K562 (cell line): ENCODE results near the gene TEX22. TPM values are rescaled to one million over a fixed set of nuclear protein-coding genes. Genes with fewer than 3 reads are reported as not detected.

Source experiments
- ESRRA ChIP-seq: fragments of 450-650 bp; IDR thresholded peaks from 2 replicates; pipeline ENCODE4 v1.6.1; 2014; ENCODE audit warnings: low read depth, mild to moderate bottlenecking, moderate library complexity, borderline replicate concordance
- HNRNPL ChIP-seq: fragments of 200-400 bp; formaldehyde crosslinking; IDR thresholded peaks from 2 replicates; pipeline ENCODE4 v1.6.1; 2017; ENCODE audit warnings: low read depth, mild to moderate bottlenecking, low read length
- IFI16 ChIP-seq: fragments of 250-450 bp; sonication (Bioruptor Pico); IDR thresholded peaks from 2 replicates; pipeline ENCODE4 v2.1.2; 2022; ENCODE audit warnings: mild to moderate bottlenecking, inconsistent platforms
- MTA3 ChIP-seq: fragments of 450-650 bp; formaldehyde crosslinking; IDR thresholded peaks from 2 replicates; pipeline ENCODE4 v1.6.1; 2017; ENCODE audit warnings: mild to moderate bottlenecking, borderline replicate concordance
- PHB2 ChIP-seq: fragments of 450-650 bp; IDR thresholded peaks from 2 replicates; pipeline ENCODE4 v1.6.1; 2017; ENCODE audit warnings: low read depth
- POLR2G ChIP-seq: fragments of 200-400 bp; formaldehyde crosslinking; IDR thresholded peaks from 2 replicates; pipeline ENCODE4 v1.6.1; 2017; ENCODE audit warnings: low read depth, mild to moderate bottlenecking, antibody characterized with exemption, low read length, moderate library complexity
- PYGO2 ChIP-seq: fragments of 450-650 bp; IDR thresholded peaks from 2 replicates; pipeline ENCODE4 v1.6.1; 2016; ENCODE audit warnings: mild to moderate bottlenecking, missing genetic modification characterization, moderate library complexity, missing compliant biosample characterization
- RAD51 ChIP-seq: fragments of 450-650 bp; IDR thresholded peaks from 2 replicates; pipeline ENCODE4 v1.7.1; 2016; ENCODE audit warnings: low read depth, mild to moderate bottlenecking, borderline replicate concordance
- ZBTB17 ChIP-seq: fragments of 450-650 bp; formaldehyde crosslinking; IDR thresholded peaks from 2 replicates; pipeline ENCODE4 v1.4.0; 2020; ENCODE audit warnings: mild to moderate bottlenecking
- polyA plus RNA-seq, 8 experiments: library from polyadenylated mRNA; depleted of rRNA in 4 of 8; stranded (reverse) in 5 of 8; unstranded in 3 of 8; fragments of >200 nt; fragmentation: Nextera tagmentation in 2 of 8; fragmentation: Illumina TruSeq in 1 of 8; extraction: Ambion mirVana in 2 of 8; extraction: Trizol in 1 of 8; gene quantifications; 2 replicates each; pipeline versions ENCODE4 v1.2.1 to v1.2.3, GENCODE V29; 2011 to 2014; ENCODE audit warnings: inconsistent platforms in 1 of 8, missing spikeins in 1 of 8
- total RNA-seq, 7 experiments: library from RNA; depleted of rRNA in 6 of 7; stranded (reverse); fragments of >200 nt in 6 of 7; fragmentation: Illumina TruSeq in 2 of 7; extraction: Trizol in 2 of 7; gene quantifications; 2 replicates each; pipeline versions ENCODE4 v1.2.1 to v1.2.3, GENCODE V29; 2011 to 2021; ENCODE audit warnings: low replicate concordance in 1 of 7
- TF ChIP-seq, protein P1 (sequence below): sonication (generic); formaldehyde crosslinking; IDR thresholded peaks from 2 replicates; pipeline ENCODE4 v1.8.0; 2022; ENCODE audit warnings: mild to moderate bottlenecking, missing genetic modification reagents
- TF ChIP-seq, protein P2 (sequence below): sonication (generic); formaldehyde crosslinking; IDR thresholded peaks from 2 replicates; pipeline ENCODE4 v1.8.1; 2023; ENCODE audit warnings: missing genetic modification reagents, mild to moderate bottlenecking, borderline replicate concordance
- TF ChIP-seq, protein P3 (sequence below), 2 experiments: fragments of 150-350 bp in 1 of 2; IDR thresholded peaks; 2 replicates each; pipeline ENCODE4 v1.6.1; 2012 to 2016; ENCODE audit warnings: low read depth in 2 of 2, low read length in 2 of 2, mild to moderate bottlenecking in 1 of 2, moderate library complexity in 1 of 2
- TF ChIP-seq, protein P4 (sequence below): sonication (generic); formaldehyde crosslinking; IDR thresholded peaks from 2 replicates; pipeline ENCODE4 v1.8.0; 2022; ENCODE audit warnings: missing genetic modification reagents, mild to moderate bottlenecking, moderate library complexity, borderline replicate concordance
- TF ChIP-seq, protein P5 (sequence below): fragments of 450-650 bp; formaldehyde crosslinking; IDR thresholded peaks from 2 replicates; pipeline ENCODE4 v1.4.0; 2020; ENCODE audit warnings: mild to moderate bottlenecking, moderate library complexity

TEX22 gene
- total and polyA plus RNA-seq, 9 of the 15 experiments (the other 6 are each of a cell fraction or from before 2014, with no cell fraction given), result 0.04 to 1.7 (median 0.23) TPM; not detected in 2

DNA sequence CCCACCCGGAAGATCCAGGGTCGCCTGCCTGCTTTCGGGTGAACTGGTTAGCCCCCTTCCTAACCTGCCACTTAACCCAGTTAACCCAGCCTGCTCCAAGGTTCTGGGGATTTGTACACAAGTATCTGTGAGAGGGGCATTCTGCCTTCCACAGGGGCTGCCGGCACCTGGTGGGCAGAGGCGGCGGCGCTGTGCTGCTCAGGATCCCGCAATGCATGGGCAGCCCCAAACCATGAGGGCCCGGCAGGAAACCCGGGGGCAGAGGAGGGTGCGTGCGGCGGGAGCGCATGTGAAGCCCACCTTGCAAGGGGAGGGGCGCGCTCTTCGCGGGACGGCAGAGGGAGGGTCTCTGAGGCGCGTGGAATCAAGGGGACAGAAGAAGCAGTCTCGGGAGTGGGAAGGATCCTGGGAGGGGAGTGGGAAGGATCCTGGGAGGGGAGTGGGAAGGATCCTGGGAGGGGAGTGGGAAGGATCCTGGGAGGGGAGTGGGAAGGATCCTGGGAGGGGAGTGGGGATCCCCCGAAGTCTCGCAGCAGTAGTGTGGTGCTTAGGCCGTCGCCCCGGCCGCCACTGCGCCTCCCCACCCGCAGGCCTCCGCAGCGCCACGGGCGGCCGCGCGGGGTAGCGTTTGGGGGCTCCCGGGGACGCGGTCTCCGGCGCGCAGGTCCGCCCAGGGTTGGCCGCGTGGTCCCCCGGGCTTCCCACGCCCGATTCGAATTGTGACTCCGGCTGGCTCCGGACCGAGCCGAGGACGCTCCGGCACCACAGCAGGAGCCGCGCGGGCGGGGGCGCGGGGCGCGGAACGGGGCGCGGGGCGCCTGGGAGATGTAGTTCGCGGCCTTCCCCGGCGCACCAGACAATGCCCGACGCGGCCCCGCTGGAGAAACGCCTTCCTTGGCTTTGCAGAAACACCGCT, 16.4 kb downstream of the TEX22 start (continued):
- TF ChIP-seq POLR2G (peak; percentile 76), ESRRA (no peak), PHB2 (no peak), IFI16 (no peak), RAD51 (no peak), PYGO2 (no peak), ZBTB17 (CRISPR knock-in tag) (no peak), MTA3 (0 out of 2 replicates have a peak, but pooled peaks have one; percentile 34), HNRNPL (no peak)
- TF ChIP-seq, protein P1, sequence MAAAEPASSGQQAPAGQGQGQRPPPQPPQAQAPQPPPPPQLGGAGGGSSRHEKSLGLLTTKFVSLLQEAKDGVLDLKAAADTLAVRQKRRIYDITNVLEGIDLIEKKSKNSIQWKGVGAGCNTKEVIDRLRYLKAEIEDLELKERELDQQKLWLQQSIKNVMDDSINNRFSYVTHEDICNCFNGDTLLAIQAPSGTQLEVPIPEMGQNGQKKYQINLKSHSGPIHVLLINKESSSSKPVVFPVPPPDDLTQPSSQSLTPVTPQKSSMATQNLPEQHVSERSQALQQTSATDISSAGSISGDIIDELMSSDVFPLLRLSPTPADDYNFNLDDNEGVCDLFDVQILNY (CRISPR knock-in tag), result no peak
- TF ChIP-seq, protein P2, sequence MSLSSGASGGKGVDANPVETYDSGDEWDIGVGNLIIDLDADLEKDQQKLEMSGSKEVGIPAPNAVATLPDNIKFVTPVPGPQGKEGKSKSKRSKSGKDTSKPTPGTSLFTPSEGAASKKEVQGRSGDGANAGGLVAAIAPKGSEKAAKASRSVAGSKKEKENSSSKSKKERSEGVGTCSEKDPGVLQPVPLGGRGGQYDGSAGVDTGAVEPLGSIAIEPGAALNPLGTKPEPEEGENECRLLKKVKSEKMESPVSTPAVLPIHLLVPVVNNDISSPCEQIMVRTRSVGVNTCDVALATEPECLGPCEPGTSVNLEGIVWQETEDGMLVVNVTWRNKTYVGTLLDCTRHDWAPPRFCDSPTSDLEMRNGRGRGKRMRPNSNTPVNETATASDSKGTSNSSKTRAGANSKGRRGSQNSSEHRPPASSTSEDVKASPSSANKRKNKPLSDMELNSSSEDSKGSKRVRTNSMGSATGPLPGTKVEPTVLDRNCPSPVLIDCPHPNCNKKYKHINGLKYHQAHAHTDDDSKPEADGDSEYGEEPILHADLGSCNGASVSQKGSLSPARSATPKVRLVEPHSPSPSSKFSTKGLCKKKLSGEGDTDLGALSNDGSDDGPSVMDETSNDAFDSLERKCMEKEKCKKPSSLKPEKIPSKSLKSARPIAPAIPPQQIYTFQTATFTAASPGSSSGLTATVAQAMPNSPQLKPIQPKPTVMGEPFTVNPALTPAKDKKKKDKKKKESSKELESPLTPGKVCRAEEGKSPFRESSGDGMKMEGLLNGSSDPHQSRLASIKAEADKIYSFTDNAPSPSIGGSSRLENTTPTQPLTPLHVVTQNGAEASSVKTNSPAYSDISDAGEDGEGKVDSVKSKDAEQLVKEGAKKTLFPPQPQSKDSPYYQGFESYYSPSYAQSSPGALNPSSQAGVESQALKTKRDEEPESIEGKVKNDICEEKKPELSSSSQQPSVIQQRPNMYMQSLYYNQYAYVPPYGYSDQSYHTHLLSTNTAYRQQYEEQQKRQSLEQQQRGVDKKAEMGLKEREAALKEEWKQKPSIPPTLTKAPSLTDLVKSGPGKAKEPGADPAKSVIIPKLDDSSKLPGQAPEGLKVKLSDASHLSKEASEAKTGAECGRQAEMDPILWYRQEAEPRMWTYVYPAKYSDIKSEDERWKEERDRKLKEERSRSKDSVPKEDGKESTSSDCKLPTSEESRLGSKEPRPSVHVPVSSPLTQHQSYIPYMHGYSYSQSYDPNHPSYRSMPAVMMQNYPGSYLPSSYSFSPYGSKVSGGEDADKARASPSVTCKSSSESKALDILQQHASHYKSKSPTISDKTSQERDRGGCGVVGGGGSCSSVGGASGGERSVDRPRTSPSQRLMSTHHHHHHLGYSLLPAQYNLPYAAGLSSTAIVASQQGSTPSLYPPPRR (CRISPR knock-in tag), result no peak
- TF ChIP-seq, protein P3, sequence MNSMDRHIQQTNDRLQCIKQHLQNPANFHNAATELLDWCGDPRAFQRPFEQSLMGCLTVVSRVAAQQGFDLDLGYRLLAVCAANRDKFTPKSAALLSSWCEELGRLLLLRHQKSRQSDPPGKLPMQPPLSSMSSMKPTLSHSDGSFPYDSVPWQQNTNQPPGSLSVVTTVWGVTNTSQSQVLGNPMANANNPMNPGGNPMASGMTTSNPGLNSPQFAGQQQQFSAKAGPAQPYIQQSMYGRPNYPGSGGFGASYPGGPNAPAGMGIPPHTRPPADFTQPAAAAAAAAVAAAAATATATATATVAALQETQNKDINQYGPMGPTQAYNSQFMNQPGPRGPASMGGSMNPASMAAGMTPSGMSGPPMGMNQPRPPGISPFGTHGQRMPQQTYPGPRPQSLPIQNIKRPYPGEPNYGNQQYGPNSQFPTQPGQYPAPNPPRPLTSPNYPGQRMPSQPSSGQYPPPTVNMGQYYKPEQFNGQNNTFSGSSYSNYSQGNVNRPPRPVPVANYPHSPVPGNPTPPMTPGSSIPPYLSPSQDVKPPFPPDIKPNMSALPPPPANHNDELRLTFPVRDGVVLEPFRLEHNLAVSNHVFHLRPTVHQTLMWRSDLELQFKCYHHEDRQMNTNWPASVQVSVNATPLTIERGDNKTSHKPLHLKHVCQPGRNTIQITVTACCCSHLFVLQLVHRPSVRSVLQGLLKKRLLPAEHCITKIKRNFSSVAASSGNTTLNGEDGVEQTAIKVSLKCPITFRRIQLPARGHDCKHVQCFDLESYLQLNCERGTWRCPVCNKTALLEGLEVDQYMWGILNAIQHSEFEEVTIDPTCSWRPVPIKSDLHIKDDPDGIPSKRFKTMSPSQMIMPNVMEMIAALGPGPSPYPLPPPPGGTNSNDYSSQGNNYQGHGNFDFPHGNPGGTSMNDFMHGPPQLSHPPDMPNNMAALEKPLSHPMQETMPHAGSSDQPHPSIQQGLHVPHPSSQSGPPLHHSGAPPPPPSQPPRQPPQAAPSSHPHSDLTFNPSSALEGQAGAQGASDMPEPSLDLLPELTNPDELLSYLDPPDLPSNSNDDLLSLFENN (IDR thresholded peaks at IDR 0.05; ENCODE audit: low read depth in 2 of 2, low read length in 2 of 2), result peak in 1 of 2 experiments; percentile 28; a peak in 1 of 4 replicates
- TF ChIP-seq, protein P4, sequence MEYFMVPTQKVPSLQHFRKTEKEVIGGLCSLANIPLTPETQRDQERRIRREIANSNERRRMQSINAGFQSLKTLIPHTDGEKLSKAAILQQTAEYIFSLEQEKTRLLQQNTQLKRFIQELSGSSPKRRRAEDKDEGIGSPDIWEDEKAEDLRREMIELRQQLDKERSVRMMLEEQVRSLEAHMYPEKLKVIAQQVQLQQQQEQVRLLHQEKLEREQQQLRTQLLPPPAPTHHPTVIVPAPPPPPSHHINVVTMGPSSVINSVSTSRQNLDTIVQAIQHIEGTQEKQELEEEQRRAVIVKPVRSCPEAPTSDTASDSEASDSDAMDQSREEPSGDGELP, result peak; percentile 17; the same call in 1 of the 2 replicates
- TF ChIP-seq, protein P5, sequence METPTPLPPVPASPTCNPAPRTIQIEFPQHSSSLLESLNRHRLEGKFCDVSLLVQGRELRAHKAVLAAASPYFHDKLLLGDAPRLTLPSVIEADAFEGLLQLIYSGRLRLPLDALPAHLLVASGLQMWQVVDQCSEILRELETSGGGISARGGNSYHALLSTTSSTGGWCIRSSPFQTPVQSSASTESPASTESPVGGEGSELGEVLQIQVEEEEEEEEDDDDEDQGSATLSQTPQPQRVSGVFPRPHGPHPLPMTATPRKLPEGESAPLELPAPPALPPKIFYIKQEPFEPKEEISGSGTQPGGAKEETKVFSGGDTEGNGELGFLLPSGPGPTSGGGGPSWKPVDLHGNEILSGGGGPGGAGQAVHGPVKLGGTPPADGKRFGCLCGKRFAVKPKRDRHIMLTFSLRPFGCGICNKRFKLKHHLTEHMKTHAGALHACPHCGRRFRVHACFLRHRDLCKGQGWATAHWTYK (CRISPR knock-in tag), result no peak
